CD1c-positive myeloid dendritic cell (primary cell): ENCODE results near the gene PRAME.

Experiments used
- DNase-seq: peaks from one replicate; pipeline ENCODE4 v3.0.0-alpha.2; 2016; ENCODE audit errors: extremely low spot score

Gene PRAME

DNA sequence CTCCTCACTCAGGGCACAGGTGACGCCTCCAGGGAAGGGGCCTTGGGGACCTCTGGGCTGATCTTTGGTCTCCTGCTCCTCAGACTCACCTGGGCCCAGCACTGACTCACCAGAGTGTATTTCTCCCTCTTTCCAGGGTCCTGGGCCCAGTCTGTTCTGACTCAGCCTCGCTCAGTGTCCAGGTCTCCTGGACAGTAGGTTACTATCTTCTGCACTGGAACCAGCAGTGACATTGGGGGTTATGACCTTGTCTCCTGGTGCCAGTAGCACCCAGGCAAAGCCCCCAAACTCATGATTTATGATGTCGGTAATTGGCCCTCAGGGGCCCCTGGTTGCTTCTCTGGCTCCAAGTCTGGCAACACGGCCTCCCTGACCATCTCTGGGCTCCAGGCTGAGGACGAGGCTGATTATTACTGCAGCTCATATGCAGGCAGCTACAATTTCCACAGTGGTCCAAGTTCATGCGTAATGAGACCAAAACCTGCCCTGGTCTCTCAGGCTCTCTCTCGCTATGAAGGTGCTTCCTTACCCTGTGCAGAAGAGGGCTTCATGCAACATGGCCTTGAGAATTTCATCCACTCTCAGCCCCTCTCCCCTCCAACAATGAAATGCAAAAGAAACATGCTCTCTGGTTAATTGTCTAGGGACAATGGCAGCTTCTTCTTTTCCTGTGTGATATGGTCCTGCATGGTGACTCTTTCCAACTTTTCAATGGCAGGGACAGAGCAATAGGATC, 21.0 kb upstream of the PRAME start:
- DNase-seq, result no peak

GRCh38 chr22:22578702-22579424, 19.8 kb upstream of the PRAME start:
- no peak for DNase-seq

- DNase-seq, result no peak
Observed at GRCh38 chr22:22576989-22577427, 17.9 kb upstream of the PRAME start.

- DNase-seq, result peak; percentile 62
Observed at GRCh38 chr22:22576244-22576988, 17.4 kb upstream of the PRAME start.

DNA sequence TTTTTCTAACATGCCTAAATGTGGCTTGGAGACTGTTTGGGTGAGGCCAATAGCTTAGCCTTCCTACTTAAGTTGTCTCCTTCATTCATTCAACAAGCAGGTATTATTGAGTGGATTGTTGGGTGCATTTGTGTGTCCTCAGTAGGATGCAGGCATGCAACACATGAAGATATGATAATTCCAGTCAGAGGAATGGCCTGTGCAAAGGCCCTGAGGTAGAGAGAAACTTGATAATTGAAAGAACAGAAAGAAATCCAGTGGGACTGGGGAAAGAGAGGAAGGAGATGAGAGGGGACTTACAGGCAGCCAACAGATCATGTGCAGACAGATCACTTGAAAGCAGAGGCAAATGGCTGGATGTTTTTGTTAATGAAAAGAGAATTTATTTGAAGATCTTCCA, 15.3 kb upstream of the PRAME start:
- DNase-seq, result no peak

- no peak for DNase-seq
Observed at GRCh38 chr22:22573047-22573889, 14.2 kb upstream of the PRAME start.

GRCh38 chr22:22571862-22572261, 12.8 kb upstream of the PRAME start:
- no peak for DNase-seq

- DNase-seq, result no peak
Observed at GRCh38 chr22:22571429-22571828, 12.4 kb upstream of the PRAME start.

GRCh38 chr22:22569218-22569617, 10.2 kb upstream of the PRAME start:
- DNase-seq, result no peak

DNA sequence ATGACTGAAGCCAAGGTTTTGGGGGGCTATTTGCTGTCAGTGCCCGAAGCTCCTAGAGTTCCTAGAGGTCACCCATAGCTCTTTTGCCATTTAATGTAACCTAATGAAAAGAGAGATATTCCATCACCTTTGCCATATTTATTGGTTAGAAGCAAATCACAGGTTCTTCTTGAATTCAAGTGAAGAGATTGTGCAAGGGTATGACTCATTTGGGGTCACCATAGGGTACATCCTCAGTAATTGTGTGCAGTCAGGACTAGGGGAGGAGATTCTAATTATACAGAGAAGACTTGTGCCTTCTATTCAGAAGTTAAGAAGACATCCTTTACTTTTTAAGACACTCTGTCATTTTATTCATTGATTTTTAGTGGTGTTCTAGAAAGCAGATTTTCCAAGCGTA, 6.9 kb upstream of the PRAME start:
- DNase-seq, result peak; percentile 24

GRCh38 chr22:22558071-22558971, 744 bp downstream of the PRAME start:
- no peak for DNase-seq

GRCh38 chr22:22556995-22557925, 1.8 kb downstream of the PRAME start:
- no peak for DNase-seq

DNA sequence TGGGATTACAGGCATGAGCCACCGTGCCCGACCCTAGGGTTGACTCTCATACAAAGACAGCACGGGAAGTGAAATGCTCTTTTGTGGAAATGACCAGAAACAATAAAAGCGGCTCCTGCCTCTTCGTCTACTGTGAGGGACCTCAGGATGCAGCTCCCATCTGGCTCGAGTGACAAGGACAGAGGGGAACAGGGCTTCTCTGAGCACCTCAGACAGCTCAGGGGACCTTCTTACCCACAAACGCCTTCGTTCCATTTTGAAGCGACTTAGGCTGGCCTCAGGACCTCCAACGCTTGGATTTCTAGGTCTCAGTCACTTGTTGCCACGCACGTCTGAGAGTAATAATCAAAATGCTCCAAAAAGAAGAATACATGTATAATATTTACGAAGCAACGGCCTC, 2.5 kb downstream of the PRAME start:
- no peak for DNase-seq

GRCh38 chr22:22555596-22555995, 3.5 kb downstream of the PRAME start:
- no peak for DNase-seq

GRCh38 chr22:22554587-22555284, 4.3 kb downstream of the PRAME start:
- DNase-seq, result peak; percentile 17

- no peak for DNase-seq
Observed at GRCh38 chr22:22553735-22554586, 5.1 kb downstream of the PRAME start.

DNA sequence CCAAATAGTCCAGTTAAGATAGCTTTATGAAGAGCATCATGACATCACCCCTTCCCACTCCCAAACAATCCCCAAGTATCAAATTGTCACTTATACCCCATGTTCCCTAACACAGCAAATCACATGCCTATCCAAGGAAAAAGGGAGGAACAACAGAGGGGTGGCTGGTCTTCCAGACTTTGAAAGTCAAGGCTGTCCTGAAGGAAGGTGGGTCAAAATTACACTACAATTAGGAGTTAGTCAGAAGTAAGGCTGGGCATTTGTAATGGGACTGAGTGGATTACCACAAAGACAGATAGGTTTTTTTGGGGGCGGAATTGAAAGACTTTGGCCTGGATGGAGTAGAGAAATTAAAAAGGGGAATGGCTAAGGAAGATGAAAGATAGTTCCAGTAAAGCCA, 5.9 kb downstream of the PRAME start:
- DNase-seq, result no peak

- no peak for DNase-seq
Observed at GRCh38 chr22:22552630-22553029, 6.4 kb downstream of the PRAME start.
